22Rv1 (cell line): ENCODE measurements around the gene CYP1A1.

Experiments used
- ZFX ChIP-seq: fragments of 450-650 bp; IDR thresholded peaks from 2 replicates; pipeline ENCODE4 v1.6.1; 2017; ENCODE audit warnings: antibody characterized with exemption, borderline replicate concordance
- TF ChIP-seq, protein P1 (sequence below): fragments of 450-650 bp; IDR thresholded peaks from 2 replicates; pipeline ENCODE4 v1.5.1; 2017; ENCODE audit warnings: mild to moderate bottlenecking

DNA sequence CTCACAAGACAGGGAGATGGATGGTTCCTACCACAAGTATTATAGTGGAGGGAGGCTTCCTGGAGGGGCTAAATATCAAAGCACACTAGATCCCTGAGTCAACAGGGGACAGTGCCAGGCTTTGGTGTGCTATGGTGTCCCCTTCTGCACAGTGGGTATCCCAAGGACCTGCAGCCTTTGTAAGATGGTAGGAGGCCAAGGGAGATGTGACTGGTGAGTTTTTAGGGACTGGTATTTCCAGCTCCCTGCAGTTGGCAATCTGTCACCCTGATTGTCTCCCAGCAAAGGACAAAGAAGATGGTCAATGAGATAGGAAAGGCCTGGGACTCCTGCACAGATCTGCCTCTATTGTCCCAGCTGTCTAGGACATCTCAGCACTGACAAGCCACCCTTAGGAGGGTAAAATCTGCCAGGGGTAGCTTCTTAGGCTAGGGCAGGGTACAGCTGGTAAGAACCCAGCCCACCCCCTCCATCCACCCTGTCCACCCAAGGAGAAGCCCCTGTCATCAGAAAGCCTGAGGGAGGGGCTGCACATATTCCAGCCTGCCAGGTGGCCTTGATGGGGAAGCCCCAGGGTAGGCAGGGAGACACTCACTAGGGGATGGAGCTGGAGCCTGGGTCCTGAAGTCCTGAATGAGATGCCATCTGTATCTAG lies 631 bp downstream of the CYP1A1 start:
- TF ChIP-seq, protein P1, sequence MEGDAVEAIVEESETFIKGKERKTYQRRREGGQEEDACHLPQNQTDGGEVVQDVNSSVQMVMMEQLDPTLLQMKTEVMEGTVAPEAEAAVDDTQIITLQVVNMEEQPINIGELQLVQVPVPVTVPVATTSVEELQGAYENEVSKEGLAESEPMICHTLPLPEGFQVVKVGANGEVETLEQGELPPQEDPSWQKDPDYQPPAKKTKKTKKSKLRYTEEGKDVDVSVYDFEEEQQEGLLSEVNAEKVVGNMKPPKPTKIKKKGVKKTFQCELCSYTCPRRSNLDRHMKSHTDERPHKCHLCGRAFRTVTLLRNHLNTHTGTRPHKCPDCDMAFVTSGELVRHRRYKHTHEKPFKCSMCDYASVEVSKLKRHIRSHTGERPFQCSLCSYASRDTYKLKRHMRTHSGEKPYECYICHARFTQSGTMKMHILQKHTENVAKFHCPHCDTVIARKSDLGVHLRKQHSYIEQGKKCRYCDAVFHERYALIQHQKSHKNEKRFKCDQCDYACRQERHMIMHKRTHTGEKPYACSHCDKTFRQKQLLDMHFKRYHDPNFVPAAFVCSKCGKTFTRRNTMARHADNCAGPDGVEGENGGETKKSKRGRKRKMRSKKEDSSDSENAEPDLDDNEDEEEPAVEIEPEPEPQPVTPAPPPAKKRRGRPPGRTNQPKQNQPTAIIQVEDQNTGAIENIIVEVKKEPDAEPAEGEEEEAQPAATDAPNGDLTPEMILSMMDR: no peak
- no peak for TF ChIP-seq ZFX
